GM18873 (cell line): ENCODE data around the gene DENND1C.

ENCODE experiments used
- ATAC-seq: cut with Tn5 transposase; IDR thresholded peaks from one replicate; pipeline ENCODE4 v1.9.1; 2021; ENCODE audit warnings: mild to moderate bottlenecking, moderate library complexity, moderate number of reproducible peaks; ENCODE audit not compliant: unreplicated experiment, low FRiP score

Gene DENND1C

DNA sequence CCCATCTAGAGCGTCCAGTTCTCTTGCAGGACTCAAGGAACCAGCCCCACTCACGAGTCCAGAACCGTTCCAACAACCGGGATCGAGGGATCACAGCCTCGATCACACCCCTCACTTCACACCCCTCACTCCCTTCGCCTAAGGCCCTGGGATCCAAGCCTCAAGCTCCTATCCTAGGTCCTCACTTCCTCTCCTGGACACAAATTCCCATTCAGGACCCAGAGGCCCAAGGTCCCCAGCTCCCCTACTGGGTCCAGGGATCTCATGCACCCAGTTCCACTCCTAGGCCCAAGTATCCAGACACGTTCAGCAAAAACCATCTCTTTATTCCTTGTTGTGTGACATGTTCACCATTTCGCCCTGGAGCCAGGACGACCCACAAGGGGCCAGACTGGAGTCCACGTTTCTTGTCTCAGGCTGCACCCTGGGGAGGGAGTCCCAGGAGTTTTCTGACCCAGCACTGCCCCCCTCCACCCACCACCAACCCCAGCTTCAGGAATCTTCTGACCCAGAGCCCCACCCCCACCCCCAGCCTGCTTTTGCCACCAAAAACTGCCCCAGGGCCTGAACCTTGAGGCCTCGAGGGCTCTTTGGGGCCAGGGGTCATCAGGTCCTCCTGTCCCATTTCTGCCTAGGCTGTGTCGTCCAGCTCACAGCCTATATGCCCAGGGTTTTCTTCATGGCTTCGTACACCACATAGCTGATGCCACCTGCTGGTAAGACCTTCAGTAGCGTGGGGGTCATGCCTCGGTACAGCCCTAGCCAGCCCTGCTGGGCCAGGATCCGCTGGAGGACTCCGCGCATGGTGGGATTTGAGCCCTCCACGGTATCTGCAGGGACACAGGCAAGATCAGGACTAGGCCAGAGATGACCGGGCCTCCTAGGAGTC is 55.6 kb downstream of the DENND1C start:
- no peak for ATAC-seq

DNA sequence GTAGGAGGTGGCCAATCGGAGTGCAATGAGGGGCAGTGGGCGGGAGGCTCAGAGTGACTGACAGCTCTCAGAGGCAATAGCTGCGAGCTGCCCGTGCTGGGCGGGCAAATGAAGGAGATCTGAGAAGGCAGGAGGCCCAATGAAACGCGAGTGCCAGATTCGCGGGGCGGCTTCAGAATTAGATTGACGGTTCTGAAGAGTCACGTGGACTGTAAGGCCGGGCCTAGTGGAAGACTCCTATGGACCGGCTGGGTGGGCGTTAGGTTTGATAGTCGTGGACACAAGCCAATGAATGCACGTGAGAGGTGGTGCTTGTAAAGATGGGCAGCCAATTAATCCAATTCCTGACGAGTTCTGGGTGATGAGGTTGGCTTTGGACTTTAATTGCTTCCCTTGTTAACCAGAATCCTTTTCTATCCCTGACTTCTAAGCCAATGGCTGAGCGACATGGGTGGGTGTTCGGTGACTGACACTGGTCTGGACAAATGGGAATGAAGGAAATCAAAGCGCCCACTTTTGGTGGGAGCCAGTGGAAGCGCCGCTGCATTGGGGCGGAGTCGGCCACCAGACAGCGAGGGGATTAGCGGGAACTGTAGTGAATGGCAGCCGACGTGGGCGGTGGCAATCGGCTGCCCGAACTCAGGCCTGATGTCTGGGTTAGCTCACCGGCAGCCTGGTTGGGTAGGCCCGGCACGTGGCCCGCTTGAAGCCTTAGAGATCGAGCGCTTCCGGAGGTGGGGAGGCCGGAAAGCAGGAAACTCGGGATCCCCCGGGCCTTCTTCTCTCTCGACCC is 56.5 kb downstream of the DENND1C start:
- peak; percentile 80 for ATAC-seq

DNA sequence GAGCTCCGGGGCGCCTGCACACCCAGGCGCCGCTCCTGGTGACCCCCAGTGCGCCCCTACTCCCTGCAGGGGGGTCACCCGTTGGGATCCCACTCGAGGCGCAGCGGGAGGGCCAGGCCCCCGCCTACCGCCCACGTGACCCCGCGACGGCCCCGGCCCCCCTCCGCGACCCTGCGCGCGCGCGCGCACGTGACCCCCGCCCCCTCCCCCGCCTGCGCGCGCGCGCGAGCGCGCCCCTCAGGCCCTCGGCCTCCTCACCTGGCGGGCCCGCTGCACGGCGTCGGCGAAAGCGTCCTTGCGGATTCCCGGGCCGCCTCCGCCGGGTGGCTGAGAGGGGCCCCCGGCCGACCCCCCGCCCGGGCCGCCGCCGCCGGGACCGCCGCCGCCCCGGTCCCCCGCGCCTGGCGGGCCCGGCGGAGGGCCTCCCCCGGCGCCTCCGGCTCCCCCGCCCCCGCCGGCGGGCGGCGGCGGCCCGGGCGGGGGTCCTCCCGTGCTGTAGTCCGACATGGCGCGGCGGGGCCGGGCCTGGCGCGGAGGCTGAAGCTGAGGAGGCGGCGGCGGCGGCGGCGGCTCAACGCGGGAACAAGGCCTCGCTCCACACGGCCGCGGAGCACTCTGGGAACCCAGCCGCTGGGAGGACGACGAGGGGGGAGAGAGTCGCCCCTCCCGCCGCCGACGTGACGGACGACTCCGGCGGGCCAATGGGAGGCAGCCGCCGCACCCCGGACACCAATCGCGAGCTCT is 57.2 kb downstream of the DENND1C start, which contains the start of gene KHSRP:
Gene KHSRP, minus strand, starts transcription at position 617 of the 744 bp plus-strand sequence. Its CDS starts 110 bp downstream, at position 507.
- no peak for ATAC-seq

DNA sequence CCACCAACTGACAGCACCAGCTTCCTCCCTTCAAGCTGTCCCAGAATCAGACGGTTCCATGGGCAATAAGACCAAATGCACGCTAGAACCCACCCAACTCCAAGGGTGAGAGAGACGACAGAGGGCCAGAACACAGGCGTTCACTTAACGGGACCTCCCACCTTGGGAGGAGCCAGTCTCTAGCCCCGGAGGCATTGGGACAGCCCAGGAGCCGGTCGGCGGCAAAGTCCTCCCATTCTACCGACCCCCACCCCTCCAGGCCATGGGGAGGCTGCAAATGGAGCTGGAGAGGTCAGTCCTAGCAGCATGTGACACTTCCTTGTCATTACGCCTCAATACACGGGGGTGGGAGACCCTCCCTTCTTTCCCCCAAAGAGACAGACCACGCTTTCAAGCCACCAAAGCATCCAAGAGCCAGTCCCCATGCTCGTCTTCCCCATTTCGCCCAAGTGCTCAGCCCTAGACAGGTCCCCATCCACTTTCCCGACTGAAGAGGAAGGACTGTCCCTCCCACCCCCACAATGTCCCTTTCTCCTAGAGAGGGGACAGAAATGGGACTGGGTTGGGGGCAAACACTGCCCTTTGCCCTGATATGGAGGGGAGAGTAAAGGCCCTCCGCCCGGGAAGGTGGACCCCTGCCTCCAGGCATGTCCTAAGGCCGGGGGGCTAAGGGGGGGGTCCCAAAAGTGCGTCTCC is 57.9 kb downstream of the DENND1C start:
- no peak for ATAC-seq

DNA sequence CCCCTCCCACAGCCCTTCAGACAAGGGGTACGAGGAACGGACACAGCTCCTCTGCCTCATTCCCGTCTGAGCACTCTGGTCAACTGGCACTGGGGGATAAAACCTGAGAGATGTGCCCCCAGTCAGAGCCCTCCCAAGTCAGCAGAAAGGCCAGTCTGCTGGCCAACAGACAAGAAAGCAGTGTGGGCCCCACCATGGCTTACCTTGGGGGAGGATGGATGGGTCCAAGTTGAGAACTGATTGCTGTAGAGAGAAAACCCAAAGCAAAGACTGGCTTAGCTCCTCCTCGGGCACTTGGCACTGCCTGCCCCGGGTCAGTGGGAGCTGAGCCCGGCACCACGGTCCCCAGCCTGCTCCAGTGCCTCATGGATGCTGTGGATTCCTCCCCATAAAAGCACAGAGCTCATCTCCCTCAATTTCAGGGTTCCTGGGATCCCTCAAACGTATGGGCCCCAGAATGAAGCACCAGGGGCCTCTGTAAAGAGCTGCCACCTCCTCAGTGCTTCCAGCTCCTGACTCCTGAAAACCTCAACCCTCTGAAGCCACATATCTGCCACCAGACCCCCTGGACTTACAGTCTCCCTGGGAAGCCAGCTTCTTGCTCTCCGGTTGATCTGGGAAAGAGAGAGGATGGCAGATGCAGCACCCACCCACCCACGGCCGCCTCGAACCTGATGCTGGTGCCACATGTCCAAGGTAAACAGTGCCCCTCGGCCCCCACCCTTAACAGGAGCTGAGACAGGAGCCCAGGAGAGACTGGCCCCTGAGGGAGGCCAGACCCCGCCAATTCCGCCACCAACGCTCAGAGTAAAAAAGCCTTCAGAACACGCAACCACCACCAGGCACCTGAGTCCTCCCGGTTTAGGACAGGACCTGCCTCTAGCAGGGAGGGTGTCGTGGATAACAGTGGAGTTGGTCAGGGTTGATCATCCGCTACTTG is 60.2 kb downstream of the DENND1C start:
- ATAC-seq, result no peak

DNA sequence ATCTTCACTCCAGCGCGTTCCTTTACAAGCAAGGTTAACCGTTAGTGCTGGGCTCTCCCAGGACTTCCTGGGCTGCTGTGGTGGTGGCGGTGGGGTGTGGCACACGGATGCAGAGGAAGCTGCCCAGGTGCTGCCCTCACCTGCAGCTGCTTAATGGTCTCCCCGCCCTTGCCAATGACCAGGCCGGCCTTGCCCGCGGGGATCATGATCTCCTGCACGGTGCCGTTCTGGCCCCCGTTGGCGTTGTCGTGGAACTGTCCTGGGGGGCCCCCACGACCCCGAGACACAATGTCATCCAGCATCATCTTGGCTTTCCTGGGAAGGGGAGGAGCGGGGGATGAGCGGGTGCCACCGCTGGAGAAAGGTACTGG is 63.0 kb downstream of the DENND1C start:
- ATAC-seq, result no peak

DNA sequence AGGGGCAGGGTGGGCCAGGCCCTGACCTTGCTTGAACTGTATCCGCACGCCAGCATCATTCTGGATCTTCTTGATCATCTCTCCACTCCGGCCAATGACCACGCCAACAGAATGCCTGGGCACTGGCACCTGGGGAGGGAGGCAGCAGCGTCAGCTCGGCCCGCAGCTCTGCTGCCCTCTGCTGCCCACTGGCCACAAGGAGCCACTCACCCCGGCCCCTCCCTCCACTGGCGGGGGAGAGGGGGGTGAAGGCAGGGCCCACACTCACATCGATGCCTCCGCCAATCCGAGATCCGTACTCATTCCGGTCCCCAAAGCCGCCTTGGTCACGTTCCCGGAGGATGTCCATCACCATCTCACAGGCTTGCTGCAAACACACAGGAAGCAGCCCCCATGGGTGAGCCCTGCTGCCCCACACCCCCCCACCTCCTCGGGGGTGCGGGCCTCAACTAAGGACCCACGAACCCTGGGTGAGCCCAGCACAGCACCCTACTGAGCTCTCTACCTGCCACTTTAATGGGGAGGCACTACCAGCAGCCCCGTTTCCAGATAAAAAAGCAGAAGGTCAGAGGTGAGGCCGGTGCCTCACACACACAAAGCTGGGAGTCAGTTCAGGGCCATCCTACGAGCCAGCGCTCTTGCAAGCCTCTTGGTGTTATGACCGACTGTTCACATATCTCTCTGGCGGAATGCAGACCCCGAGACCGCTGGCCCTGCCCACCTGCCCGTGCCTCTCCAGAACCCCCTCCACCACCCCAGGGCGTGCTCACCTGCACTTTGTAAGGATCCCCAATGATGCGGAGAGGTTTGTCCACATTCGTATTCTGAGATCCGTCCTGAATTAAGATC is 63.6 kb downstream of the DENND1C start:
- ATAC-seq, result no peak
